Measurements from ENCODE around the gene ITGBL1. TPM values are rescaled to one million over a fixed set of nuclear protein-coding genes. Genes with fewer than 3 reads are reported as not detected.

Gene ITGBL1
- total RNA-seq, 2 donors from 2014 or later: not detected

DNA sequence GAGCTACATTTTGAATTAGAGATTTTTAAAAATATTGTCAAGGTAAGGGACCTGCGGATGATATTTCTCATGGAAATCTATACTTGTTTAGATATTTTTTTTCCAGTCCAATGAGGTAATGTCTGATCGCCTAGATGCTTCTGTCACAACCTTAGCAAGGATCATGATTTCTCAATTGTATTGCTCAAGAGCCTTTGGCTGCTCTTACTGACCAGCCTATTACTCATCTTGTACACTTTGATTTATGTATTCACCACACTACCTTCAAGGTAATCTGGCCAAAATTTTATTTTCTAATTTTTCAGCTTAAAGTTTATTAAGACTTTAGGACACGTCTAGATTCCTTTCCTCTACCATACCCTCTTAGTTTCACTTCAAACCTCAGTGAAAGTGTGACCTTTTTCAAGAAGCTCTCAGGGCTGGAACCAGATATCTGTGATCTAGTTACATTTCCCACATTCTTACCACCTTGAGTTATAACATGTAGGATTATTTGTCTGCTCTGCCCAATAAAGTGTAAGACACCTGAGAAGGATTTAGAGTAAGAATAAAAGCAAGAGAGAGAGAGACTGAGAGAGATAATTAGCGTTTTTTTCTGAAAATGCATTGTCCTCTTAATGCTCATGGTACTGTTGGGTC lies 197.1 kb downstream of the ITGBL1 start:
- no peaks in the 10 kb centered on the region for H3K27me3 Mint-ChIP-seq (ENCODE audit: insufficient read depth)
- Histone ChIP-seq H3K4me1 (ENCODE audit: control insufficient read depth, insufficient read depth, low read length) (no peaks in the 10 kb centered on the region), H3K27ac (ENCODE audit: low read depth, low read length) (no peak overlapping the region), H3K9ac (ENCODE audit: extremely low read depth, low read length, poor library complexity, severe bottlenecking) (no peak overlapping the region), H3K36me3 (ENCODE audit: control insufficient read depth, insufficient read depth, low read length) (no peaks in the 10 kb centered on the region), H3K27me3 (ENCODE audit: control insufficient read depth, insufficient read depth, low read length, poor library complexity, severe bottlenecking) (no peaks in the 10 kb centered on the region), H3K9me3 (ENCODE audit: control insufficient read depth, low read length) (peaks cover 17% of the 10 kb centered on the region), H3K4me3 (ENCODE audit: low read length) (no peak overlapping the region)
- no peak for TF ChIP-seq CTCF (conservative IDR thresholded peaks at IDR 0.05)
- 87 to 94% methylated on average over 4 of the region's 4 CpGs for WGBS, 2 experiments (ENCODE audit: insufficient coverage in 1 of 2, insufficient read length in 1 of 2)
- H3K4me1 Mint-ChIP-seq: no peaks in the 10 kb centered on the region
- H3K9me3 Mint-ChIP-seq: peaks cover 26% of the 10 kb centered on the region
- no peak overlapping the region for H3K27ac Mint-ChIP-seq
- no peak for DNase-seq
- no peak overlapping the region for H3K4me3 Mint-ChIP-seq
- H3K36me3 Mint-ChIP-seq (ENCODE audit: low read depth): peaks cover 9% of the 10 kb centered on the region

GRCh38 chr13:101654883-101655282 lies 202.4 kb downstream of the ITGBL1 start:
- Histone ChIP-seq H3K36me3 (ENCODE audit: control insufficient read depth, insufficient read depth, low read length) (no peaks in the 10 kb centered on the region), H3K4me3 (ENCODE audit: low read length) (peak overlapping the region; percentile 13), H3K9ac (ENCODE audit: extremely low read depth, low read length, poor library complexity, severe bottlenecking) (no peak overlapping the region), H3K4me1 (ENCODE audit: control insufficient read depth, insufficient read depth, low read length) (no peaks in the 10 kb centered on the region), H3K27me3 (ENCODE audit: control insufficient read depth, insufficient read depth, low read length, poor library complexity, severe bottlenecking) (no peaks in the 10 kb centered on the region), H3K27ac (ENCODE audit: low read depth, low read length) (no peak overlapping the region), H3K9me3 (ENCODE audit: control insufficient read depth, low read length) (peaks cover 40% of the 10 kb centered on the region)
- WGBS, 2 experiments (ENCODE audit: insufficient coverage in 1 of 2, insufficient read length in 1 of 2): 99 to 100% methylated on average over 4 of the region's 4 CpGs
- no peak for TF ChIP-seq CTCF (conservative IDR thresholded peaks at IDR 0.05)
- Mint-ChIP-seq H3K9me3 (peaks cover 47% of the 10 kb centered on the region), H3K27me3 (ENCODE audit: insufficient read depth) (no peaks in the 10 kb centered on the region), H3K36me3 (ENCODE audit: low read depth) (peaks cover 11% of the 10 kb centered on the region), H3K27ac (no peak overlapping the region), H3K4me3 (no peak overlapping the region), H3K4me1 (no peaks in the 10 kb centered on the region)
- DNase-seq: no peak

DNA sequence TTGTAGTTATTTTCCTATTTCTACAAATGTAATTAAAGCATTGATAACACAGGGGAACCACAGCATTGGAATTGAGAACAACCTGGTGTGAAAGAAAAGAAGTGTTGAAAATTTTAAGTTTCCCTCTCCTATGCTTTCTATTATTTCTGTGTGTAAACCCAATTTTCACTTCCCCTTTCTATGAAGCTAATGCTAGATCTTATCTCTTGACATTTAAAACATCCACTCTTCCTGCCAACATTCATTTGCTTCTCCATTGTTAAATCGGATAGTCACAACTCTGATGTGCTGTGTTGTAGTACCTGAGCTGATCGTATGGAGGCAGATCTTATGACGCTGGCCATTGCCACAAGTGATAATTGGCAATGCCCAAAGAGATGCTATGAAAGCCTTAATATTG lies 203.0 kb downstream of the ITGBL1 start:
- Histone ChIP-seq H3K9ac (ENCODE audit: extremely low read depth, low read length, poor library complexity, severe bottlenecking) (peak overlapping the region; percentile 27), H3K4me1 (ENCODE audit: control insufficient read depth, insufficient read depth, low read length) (no peaks in the 10 kb centered on the region), H3K36me3 (ENCODE audit: control insufficient read depth, insufficient read depth, low read length) (no peaks in the 10 kb centered on the region), H3K27me3 (ENCODE audit: control insufficient read depth, insufficient read depth, low read length, poor library complexity, severe bottlenecking) (no peaks in the 10 kb centered on the region), H3K9me3 (ENCODE audit: control insufficient read depth, low read length) (peaks cover 40% of the 10 kb centered on the region), H3K4me3 (ENCODE audit: low read length) (peak overlapping the region; percentile 13), H3K27ac (ENCODE audit: low read depth, low read length) (no peak overlapping the region)
- DNase-seq: no peak
- Mint-ChIP-seq H3K4me3 (no peak overlapping the region), H3K4me1 (no peaks in the 10 kb centered on the region), H3K27ac (no peak overlapping the region), H3K9me3 (peaks cover 47% of the 10 kb centered on the region), H3K27me3 (ENCODE audit: insufficient read depth) (no peaks in the 10 kb centered on the region), H3K36me3 (ENCODE audit: low read depth) (peaks cover 11% of the 10 kb centered on the region)
- TF ChIP-seq CTCF (conservative IDR thresholded peaks at IDR 0.05): no peak
- WGBS, 2 experiments (ENCODE audit: insufficient coverage in 1 of 2, insufficient read length in 1 of 2): 91% methylated on average over 2 to 3 of the region's 3 CpGs

Data from endodermal cell (in vitro differentiated cells).